HL-60 (cell line): Measurements from ENCODE around the gene ABCF2.

ENCODE experiments used
- GABPA ChIP-seq: IDR thresholded peaks from 2 replicates; pipeline ENCODE4 v1.6.1; 2012; ENCODE audit warnings: low read depth
- POLR2AphosphoS5 ChIP-seq: IDR thresholded peaks from 2 replicates; pipeline ENCODE4 v1.6.1; 2012; ENCODE audit warnings: low read depth
- REST ChIP-seq: IDR thresholded peaks from 2 replicates; pipeline ENCODE4 v1.6.1; 2012; ENCODE audit warnings: low read depth; ENCODE audit not compliant: insufficient replicate concordance
- TF ChIP-seq, protein P1 (sequence below): IDR thresholded peaks from one replicate; pipeline ENCODE4 v1.5.1; 2011; ENCODE audit warnings: low read length, control low read depth, inconsistent platforms; ENCODE audit not compliant: insufficient read depth

DNA sequence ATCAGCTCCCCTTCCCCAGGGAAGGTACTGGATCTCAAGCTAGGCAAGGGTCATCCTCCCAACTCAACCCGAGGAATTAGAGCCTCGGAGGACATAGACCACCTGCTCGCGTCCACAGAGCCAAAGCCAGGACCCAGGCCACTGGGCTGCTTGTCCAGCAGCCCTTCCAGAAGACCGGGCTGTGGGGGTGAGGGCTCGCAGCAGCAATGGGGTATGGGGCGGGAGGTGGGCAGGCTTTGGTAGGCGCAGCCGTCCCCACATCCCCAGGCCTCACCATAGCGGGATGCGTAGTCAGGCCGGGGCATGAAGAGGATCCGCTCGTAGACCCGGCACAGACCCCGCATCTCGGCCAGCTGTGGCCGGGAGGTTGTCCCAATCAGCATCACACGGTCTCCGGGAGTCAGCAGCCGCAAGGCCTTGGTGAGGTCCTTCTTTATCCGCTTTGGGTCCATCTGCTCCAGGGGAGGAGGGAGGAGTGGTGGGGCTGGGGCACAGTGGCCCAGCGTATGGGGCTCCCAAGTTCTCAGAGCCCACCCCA lies 34.9 kb downstream of the ABCF2 start:
- TF ChIP-seq, protein P1, sequence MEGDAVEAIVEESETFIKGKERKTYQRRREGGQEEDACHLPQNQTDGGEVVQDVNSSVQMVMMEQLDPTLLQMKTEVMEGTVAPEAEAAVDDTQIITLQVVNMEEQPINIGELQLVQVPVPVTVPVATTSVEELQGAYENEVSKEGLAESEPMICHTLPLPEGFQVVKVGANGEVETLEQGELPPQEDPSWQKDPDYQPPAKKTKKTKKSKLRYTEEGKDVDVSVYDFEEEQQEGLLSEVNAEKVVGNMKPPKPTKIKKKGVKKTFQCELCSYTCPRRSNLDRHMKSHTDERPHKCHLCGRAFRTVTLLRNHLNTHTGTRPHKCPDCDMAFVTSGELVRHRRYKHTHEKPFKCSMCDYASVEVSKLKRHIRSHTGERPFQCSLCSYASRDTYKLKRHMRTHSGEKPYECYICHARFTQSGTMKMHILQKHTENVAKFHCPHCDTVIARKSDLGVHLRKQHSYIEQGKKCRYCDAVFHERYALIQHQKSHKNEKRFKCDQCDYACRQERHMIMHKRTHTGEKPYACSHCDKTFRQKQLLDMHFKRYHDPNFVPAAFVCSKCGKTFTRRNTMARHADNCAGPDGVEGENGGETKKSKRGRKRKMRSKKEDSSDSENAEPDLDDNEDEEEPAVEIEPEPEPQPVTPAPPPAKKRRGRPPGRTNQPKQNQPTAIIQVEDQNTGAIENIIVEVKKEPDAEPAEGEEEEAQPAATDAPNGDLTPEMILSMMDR, result no peak
- TF ChIP-seq REST (no peak), GABPA (no peak), POLR2AphosphoS5 (no peak)
